Stimulated activated CD4-positive, alpha-beta T cell treated with anti-CD3 and anti-CD28 coated beads, Interleukin-1b, Interleukin-23, amount 100 ng/mL, for 4 hours (primary cell): ENCODE data around the gene TXNRD2.
A peak's percentile ranks its signal among the peaks of the same experiment; 100 is the strongest.

ENCODE experiments used
- DNase-seq, 2 donors: peaks; one replicate each; pipeline ENCODE4 v3.0.0-alpha.2; 2020; ENCODE audit warnings: low read depth in 2 of 2

Gene TXNRD2

GRCh38 chr22:19979712-19980493, 38.3 kb upstream of the TXNRD2 start:
- DNase-seq: no peak

DNA sequence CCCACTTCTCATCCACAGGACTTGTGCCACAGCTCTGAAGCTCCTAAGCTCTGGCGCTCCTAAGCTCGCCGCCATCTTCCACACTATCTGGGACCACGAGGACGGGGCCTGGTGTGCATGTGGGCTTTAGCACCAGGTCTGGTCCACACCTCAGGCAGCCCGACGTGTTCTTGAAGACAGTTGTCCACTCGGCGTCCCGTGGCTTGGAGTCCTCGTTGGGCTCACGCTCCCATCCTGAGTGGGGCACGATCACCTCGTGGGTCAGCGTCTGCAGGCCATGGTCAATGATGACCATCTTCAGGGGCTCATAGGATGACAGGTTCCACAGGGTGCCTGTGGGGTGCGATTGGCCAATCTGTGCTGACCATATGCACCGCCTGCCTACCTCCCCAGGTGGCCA, 37.1 kb upstream of the TXNRD2 start:
- no peak for DNase-seq

DNA sequence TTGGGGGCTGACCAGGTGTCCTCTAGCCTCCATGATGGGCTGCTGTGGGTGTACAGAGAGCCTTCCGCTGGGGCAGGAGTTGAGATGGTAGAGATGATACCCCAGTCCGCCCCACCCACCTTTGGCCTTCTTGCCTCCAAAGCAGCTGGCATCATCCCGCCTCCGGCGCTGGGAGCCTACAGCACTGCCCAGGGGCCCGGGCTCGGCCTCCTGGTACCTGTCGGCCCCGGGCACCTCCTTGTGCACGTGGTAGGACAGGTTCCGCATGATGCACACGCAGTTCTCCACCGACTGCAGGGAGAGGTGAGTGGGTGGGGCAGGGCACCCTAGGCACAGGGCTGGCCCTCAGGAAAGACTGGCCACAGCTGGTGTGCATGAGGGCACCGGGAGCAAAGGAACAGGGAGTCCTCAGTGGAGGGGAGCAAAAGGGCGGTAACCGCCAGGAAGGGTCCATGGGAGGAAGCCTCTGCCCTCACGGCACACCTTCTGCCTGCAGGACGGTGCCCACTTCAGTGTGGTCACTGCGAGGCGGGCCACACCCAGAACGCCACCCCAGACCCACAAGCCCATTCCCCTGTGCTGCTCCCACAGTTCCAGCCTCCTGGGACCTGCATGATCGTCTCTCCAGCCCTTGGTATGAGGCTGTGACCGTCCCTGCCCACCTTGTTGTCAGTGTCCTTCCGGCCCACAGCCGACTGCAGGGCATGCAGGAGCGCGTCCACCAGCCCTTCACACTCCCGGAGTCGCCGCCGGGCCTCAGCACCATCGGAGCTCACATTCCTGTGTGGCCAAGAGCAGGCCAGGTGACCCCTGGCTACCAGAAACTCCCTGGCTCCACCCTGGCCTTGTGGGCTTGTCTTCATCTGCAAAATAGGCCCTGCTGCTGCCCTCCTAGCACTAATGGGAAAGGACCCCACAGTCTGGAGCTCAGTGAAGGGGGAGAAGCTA, 36.0 kb upstream of the TXNRD2 start:
- no peak for DNase-seq

GRCh38 chr22:19976671-19977070, 35.1 kb upstream of the TXNRD2 start:
- DNase-seq: no peak

- no peak for DNase-seq
Measured at GRCh38 chr22:19975707-19976035, 34.1 kb upstream of the TXNRD2 start.

DNA sequence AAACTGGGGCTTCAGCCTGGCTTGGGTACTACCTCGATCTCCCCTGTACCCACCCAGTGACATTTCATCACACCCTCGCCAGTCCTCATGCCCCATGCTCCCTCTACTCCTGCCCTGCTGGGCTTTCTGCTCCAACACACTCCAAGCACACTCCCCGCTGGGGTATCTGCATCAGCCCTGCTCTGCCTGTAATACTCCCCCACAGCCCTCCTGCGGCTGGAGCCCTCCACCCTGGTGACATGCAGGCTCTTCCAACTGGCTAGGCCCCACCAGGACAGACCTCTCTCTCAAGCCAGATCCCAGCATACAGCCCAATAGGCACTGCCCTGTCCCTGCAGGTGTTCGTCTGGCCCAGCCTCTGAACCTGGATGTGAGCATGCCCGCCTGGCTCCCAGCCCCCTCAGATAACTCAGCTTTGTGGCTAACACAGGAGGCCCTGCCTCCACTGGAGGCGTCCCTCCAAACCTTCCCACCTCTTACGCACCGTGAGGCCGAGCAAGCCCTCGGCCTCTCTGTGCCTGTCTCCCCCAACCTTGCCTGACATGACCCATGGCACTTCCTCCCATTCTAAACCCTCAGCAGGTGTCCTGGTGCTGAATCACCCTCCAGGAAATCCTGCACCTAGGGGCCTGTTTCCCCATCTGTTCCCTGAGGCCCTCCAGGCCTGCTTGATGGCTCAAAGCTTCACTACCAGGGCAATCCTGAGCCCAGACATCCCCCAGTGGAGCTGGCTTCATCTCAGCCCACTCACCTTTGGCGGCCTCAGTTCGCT, 33.5 kb upstream of the TXNRD2 start:
- no peak for DNase-seq

- DNase-seq: no peak
Measured at GRCh38 chr22:19974268-19974861, 32.7 kb upstream of the TXNRD2 start.

DNA sequence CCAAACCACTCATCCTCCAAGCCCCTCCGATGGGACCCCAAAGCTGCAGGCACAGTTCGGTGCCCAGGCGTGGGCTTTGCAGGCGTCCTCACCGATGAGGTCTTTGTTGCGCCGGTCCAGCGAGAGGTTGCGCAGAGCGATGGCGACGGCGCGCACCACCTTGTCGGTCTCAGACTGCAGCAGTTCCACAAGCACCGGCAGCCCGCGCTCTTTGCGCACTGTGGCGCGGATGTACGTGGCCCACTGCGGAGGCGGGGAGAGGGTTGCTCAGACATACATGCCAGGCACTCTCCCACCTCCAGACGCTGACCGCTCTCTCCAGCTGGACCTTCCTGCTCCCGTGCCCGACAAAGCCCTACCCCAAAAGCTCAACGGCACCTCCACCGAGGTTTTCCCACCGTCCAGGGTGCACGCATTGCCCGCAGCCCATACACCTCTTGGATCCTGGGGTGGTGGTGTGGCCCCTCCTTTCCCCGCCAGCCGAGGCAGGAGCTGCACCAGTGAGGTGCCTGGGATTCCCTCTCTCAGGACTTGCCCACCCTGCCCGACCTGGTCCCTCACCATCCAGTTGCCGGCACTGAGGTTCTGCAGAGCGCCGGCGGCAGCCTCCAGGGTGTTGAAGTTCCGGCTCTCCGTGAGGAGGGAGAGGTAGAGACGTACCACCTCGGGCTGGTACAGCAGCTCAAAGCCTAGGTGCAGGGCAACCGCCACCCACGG, 32.1 kb upstream of the TXNRD2 start:
- DNase-seq: no peak

DNA sequence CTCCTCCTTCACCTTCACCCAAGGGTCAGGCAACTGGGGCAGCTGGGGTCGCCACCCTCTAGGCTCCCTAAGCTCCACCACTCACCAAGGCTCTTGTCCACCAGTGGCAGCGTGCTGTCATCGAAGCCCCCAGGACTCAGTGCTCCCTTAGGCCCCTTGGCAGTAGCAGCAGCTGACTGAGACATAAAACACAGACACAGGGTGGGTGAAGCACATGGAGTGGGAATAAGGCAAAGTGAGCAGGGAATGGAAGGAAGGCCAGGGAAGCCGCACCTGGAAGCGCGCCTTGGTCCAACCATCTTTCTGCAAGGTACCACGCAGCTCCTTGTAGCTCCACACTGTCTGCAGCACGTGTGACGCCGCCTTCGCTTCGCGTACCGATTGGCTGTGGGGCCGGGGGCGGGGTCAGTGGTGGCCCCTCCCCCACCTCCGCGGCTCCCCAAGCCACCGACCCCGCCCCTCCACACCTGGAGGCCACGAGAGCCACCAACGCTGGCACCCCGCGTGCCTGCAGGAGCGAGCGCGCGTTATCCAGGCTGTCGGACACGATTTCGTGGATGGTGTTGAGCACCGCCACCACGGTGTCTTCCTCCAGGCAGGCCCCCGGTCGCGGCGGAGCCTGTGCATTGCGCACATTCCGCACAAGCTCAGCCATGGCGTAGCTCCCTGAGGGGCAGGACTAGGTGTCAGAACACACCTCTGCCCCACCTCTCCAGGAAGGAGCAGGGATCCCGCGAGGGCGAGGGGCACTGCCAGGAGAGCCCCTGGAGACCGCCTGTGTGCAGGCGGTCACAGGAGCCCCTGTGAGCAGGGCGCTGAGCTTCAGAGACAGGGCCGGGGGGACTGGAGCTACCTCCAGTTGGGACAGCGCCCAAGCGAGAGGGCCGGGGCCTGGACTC, 31.3 kb upstream of the TXNRD2 start:
- DNase-seq: no peak

DNA sequence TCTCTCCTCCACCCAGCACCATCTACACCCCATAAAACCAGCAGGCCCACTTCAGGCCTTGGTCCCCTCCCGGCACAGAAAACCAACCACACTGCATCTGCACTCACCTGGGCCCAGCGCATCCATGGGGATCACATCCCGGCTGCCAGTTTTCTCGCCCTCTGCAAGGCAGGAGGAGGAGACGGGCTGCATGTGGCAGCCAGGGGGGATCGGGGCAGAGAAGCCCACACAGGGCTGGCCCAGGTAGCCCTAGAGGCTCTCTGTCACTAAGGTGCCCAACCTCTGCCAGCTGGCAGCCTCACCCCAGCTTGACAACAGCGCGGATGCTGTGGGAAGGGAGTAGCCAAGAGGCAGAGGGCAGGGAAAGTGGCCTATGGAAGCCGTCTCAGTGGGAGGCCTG, 30.6 kb upstream of the TXNRD2 start:
- DNase-seq: no peak

DNA sequence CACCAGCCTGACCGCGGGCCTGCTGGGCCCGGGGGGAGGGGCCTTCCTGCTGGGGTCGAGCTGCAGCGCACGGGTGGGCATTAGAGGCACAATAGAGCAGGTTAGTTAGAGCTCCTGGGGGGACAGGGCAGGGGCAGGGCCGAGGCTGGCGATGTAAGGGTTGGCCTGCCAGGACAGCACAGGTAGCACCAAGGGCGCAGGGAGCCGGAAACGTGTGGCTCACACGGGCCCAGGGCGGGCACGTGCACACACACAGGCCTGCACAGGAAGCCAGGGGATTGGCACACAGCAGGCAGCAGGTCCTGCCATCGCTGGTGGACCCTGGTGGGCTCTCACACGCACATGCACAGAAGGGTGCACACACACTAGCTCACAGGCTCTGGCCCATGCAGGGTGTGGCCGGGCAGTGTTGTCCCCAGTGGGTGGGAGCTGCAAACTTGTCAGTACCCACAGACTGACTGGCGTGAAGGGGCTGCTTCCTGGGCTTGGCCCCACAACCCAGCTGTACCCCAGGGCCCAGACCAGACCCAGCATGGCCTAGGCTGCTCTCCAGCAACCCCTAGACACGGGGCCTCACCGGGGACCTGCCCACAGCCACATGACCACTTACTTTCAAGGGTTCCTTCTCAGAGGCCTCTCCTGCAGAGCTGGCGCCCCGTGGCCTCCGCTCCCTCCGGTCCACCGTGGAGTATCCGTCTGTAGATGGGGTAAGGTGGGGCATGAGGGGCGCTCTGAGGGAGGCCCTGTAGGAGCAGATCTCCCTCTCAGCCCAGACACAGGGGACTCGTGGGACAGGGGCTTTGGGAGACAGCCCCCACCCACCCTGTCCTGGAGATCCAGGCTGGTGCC, 29.9 kb upstream of the TXNRD2 start:
- DNase-seq: no peak

DNA sequence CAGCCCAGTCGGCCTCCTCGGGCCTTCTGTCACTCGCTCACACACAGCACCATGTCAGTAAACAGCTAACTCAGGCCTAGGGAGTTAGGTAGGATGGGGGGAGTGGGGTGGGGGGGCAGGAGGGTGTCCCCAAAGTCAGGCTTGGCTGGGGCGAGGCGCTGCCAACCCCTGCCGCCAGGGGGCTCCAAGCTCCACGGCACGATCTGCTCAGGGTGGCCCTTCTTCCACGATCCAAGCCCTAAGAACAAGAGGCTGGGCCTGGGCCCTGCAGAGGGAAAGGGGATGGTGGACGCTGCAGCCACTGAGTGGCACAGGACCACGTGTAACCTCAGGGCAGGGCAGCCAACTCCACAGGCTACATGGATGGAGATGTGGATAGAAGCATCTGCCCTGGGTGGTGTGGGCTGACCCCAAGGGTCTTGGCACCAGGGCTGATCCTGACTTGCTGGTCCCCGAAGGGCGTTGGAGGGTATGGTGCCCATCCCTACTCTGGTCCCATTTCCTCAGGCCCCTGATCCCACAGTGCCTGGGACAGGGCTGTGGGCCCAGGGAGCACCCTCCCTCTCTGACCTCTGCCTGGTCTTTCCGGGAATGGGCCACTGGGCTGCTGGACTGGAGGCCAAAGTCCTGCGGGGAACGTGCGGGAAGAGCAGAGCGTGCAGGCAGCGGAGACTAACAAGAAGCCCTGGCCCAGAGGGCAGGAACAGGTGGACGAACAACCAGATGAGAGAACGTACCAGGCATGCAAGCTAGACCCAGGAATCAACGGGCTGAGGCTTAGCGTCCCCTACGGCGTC, 29.1 kb upstream of the TXNRD2 start:
- DNase-seq: peak; percentile 79 to 80

DNA sequence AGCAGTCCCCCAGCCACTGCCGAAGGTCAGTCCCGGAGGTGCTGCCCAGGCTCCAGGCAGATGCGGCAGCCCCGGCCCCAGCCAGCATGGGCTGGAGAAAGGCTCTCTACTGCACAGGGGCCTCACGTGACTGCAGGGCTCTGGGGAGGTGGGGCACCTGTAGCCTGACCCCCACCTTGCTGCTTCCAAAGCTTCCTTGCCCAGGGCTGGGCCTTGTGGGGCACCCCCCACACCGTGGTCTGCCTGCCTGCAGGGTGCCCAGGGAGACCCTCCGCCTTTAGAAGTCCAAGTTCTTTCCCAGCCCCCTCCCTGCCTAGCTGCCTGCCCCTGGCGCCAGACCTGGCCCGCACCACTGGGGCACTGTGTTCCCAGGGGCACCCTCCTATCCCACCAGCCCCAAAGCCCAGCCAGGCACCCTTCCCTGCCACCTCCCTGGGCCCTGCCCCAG, 28.4 kb upstream of the TXNRD2 start:
- DNase-seq: no peak

GRCh38 chr22:19969141-19969928, 27.7 kb upstream of the TXNRD2 start:
- DNase-seq: no peak

- DNase-seq: no peak
Measured at GRCh38 chr22:19968450-19968891, 26.9 kb upstream of the TXNRD2 start.

DNA sequence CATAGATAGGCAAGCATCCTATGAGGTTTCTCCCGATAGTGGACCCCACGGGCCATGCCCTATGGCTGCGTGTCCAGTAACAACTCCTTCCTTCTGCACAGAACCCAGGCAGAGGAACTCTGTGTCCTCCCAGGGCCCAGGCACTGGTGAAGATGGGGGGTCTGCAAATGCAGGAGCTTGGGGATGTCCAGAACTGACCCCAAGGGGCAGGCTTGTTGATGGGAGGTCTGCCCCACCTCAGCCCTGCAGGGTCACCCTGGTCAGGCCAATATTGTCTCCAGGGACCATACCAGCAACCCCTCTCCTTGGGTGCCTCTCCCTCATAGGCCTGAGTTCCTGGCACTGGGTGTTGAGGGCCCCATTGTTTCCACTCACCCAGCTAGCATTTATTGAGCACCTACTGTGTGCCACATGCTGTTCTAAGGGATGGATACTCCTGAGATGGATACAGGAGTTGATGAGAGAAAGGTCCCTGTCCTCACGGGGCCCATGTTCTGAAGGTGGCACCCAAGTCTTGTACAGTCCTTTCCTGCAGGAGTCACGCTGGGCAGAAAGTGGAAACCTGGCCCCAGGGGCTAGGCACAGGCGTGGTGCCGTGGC, 26.3 kb upstream of the TXNRD2 start:
- DNase-seq: no peak
